GM19238 (cell line): Measurements from ENCODE around the gene FAIM2.
"Not testable (repeated sequence)": the region's sequence is repeated elsewhere in the genome, so short reads cannot be mapped to it uniquely, and the experiment has no call there.

Experiments used
- DNase-seq: peaks from one replicate; pipeline ENCODE4 v3.0.0; 2011; ENCODE audit warnings: low spot score; ENCODE audit not compliant: insufficient read length

The FAIM2 gene

GRCh38 chr12:49866859-49867569 is 36.7 kb downstream of the FAIM2 start:
- DNase-seq = peak; percentile 87

- no peak for DNase-seq
Observed at GRCh38 chr12:49865782-49866135, 37.9 kb downstream of the FAIM2 start.

DNA sequence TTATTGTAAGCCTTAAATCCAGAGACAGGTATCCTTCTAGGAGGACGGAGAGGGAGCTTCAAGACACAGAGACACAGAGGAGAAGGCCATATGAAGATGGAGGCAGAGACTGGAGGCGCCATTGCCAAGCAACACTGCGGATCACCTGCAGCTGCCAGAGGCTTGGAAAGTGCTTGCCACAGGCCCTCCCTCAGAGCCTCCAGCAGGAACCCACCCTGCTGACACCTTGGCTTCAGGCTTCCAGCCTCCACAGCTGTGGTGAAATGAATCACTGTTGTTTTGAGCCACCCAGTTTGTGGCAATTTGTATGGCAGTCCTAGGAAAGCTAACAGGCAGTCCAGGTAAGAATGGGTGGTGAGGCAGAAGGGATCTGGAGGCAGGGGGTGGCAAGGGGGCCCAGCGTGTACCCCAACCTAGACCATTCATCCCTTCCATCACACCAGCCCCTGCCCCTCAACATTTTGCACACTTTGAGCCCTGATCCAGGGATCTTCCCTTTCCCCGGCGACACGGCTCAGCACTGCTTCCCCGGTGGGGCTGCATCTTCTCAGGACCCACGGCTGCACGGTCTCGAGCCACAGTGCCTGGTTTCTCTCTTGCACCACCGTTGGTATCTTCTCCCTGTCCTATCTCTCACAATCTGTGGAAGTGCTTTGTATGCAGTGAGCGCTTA is 38.5 kb downstream of the FAIM2 start:
- no peak for DNase-seq

- DNase-seq = no peak
Observed at GRCh38 chr12:49864798-49865090, 39.0 kb downstream of the FAIM2 start.

DNA sequence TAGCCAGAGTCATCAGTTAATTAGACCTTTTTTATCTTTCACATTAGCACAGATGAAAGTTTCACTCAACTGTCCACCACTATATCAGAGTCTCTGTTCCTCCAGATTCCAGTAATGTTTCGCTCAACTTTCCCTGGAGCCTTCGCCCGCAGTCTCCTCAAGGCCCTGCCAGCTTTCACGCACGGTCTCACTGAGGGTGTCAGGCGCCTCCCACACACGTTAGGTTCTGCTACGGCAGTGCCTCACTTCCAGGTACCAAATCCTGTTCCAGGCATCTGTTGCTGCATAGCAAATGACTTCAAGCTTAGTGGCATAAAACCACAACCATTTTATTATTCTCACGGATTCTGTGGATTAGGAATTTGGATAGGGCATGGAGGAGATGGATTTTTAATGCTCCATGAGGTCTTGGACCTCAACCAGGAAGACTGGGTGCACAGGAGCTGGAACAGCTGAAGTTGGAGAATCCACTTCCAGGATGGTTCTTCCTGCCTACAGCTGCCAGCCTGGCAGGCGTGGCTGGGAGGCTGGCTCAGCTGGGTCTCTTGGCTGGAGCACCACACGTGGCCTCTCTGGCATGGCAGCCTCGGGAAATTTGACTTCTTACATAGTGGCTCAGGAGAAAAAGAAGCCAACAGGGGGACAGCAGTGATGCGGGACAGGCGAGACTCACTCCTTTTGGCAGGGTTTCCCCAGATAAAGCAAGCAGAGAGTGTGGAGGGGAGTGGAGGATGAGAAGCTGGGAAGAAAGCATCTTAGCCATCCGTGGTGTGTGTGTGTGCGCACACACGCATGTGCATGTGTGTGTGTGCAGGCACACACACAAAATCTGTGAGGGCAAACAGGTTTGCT is 39.5 kb downstream of the FAIM2 start:
- no peak for DNase-seq

DNA sequence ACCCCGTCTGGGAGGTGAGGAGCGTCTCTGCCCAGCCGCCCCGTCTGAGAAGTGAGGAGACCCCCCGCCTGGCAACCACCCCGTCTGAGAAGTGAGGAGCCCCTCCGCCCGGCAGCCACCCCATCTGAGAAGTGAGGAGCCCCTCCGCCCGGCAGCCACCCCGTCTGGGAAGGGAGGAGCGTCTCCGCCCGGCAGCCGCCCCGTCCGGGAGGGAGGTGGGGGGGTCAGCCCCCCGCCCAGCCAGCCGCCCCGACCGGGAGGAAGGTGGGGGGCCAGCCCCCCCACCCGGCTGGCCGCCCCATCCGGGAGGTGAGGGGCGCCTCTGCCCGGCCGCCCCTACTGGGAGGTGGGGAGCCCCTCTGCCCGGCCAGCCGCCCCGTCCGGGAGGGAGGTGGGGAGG is 42.8 kb downstream of the FAIM2 start:
- DNase-seq = not testable (repeated sequence)

DNA sequence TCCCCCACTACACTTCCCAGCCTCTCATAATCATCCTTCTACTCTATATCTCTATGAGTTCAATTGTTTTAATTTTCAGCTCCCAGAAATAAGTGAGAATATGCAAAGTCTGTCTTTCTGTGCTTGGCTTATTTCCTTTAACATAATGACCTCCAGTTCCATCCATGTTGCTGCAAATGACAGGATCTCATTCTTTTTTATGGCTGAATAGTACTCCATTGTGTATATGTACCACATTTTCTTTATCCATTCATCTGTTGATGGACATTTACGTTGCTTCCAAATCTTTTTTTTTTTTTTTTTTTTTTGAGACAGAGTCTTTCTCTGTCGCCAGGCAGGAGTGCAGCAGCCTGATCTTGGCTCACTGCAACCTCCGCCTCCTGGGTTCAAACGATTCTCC is 47.8 kb downstream of the FAIM2 start:
- DNase-seq = not testable (repeated sequence)

DNA sequence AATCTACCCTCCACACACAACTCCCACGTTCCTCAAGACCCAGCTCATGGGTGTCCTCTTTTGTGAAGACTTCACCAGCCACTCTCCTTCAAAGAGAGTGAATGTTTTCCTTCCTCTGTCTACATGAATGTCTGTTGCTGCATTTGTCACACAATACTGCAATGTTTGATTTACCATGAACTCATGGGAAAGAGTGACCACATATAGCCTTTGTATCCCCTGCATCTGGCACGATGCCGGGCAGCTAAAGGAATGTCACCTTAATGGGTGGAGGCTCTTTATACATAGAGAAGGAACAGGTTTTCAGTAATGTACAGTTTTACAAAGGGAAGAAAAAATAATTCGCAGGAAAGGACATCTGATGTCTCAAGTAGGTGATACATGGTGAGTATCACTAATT is 48.7 kb downstream of the FAIM2 start:
- DNase-seq = no peak

DNA sequence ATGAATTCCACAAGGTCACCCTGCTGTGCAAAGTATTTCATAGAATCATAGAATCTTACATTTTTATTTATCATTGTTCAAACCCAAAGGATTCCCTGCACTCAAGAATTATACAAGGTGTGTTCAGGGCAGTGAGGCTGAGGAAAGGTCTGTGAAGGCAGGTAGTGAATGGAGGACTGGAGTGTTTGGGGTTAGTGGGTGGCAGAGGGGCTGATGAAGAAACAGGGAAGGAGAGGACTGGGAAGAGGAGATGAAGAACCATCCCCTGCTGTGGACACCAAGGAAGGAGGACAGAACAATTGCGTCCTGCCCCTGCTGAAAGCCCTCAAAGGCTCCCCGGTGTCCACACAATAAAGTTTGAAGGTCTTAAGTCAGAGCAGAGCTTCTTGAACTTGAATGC is 50.0 kb downstream of the FAIM2 start:
- DNase-seq = no peak

- DNase-seq = no peak
Observed at GRCh38 chr12:49847161-49847560, 56.5 kb downstream of the FAIM2 start.

GRCh38 chr12:49846032-49846431 is 57.7 kb downstream of the FAIM2 start:
- DNase-seq = no peak

GRCh38 chr12:49843876-49844437 is 59.7 kb downstream of the FAIM2 start:
- DNase-seq = no peak

DNA sequence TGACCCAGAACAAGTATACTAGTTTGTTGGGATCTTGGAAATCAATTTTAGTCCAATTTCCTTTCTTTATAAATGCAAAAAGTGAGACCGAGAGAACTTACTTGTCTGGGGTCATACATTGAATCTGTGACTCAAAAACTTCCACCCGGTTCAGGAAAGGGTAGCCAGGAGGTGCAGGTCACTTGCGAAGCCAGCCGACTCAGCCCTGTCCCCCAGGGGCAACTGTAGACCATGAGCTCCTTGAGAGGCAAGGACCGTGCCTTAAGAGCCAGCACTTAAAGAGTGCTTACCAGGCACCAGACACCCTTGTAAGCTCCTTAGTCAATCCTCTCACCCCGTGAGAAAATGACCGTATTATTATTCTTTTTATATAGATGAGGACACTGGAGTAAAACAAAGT is 60.3 kb downstream of the FAIM2 start:
- DNase-seq = no peak

GRCh38 chr12:49842519-49843352 is 61.0 kb downstream of the FAIM2 start, which contains the start of gene BCDIN3D:
Gene BCDIN3D, minus strand, starts transcription at chr12:49843106. Its CDS starts 19 bp downstream, at chr12:49843087.
- peak; percentile 70 for DNase-seq

GRCh38 chr12:49838973-49839633 is 64.6 kb downstream of the FAIM2 start:
- DNase-seq = no peak

GRCh38 chr12:49832836-49833421 is 70.8 kb downstream of the FAIM2 start:
- DNase-seq = no peak

- DNase-seq = no peak
Observed at GRCh38 chr12:49831717-49832116, 72.0 kb downstream of the FAIM2 start.

DNA sequence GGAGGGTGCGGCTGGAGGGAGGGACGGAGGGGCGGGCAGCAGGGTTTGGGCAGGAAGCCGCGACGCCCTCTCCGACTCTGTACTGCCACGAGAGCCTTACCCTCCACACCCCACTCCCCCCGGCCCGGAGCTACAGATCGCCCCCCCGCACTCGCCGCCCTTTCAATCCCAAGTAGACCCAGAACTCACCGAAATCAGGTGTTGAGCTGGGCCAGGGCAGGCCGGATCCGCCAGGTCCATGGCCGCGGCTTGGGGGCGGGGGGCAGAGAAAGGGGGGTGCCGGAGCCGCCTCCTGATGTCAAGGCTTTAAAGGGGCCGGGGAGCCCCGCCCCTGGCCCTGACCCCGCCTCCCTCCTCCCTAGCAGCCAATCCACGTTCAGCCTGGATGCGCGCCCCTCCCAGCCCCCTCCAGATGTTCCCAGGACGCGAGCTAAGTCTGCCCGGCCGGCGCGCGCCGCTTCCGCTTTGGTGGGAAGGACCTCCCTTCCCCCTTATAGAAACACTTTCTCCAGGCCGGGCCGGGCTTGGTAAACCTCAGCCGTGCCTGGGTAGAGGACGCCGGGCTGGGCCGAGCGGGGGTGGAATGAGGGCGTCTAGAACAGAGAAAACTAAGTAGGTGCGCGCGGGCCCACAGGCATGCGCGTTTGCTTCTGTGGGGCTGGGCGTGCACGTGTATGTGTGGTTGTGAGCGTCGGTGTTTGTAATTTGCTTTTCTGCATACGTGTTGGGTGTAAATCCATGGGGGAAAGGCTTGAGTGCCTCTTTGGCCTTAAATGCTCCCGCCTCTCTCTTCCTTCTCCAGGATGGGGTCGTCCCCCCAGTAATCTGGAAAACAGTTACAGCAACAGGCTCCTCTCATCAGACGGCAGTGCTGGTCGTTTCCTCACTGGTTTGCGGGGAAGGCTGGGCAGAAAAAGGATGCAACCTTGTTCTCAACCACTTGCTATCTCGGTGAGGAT is 75.3 kb downstream of the FAIM2 start, which contains the start of gene NCKAP5L:
Gene NCKAP5L (minus strand): TSS at position 281 of the 959 bp plus-strand sequence. CDS start 24,369 bp downstream, outside the sequence.
- DNase-seq = peak; percentile 92
